Chondrocyte (in vitro differentiated cells): ENCODE data around the gene NUBPL. TPM values are rescaled to one million over a fixed set of nuclear protein-coding genes. Genes with fewer than 3 reads are reported as not detected.
A peak's percentile ranks its signal among the peaks of the same experiment; 100 is the strongest.
"Not testable (repeated sequence)": the region's sequence is repeated elsewhere in the genome, so short reads cannot be mapped to it uniquely, and the experiment has no call there.

Experiments used
- DNase-seq: peaks from one replicate; pipeline ENCODE4 v3.0.0; 2021; ENCODE audit warnings: mixed read lengths, low spot score
- H3K27ac Mint-ChIP-seq: one replicate; pipeline ENCODE4 v1.8.0; 2021; ENCODE audit warnings: mild to moderate bottlenecking, moderate library complexity, mixed read lengths; ENCODE audit not compliant: unreplicated experiment
- H3K27me3 Mint-ChIP-seq: 2 replicates; pipeline ENCODE4 v1.8.0; 2021; ENCODE audit warnings: low read depth, mixed read lengths
- H3K36me3 Mint-ChIP-seq: 2 replicates; pipeline ENCODE4 v1.8.0; 2021; ENCODE audit warnings: low read depth, mixed read lengths
- H3K4me1 Mint-ChIP-seq: 2 replicates; pipeline ENCODE4 v1.8.0; 2021; ENCODE audit warnings: low read depth, mild to moderate bottlenecking, mixed read lengths
- H3K4me3 Mint-ChIP-seq: one replicate; pipeline ENCODE4 v1.8.0; 2021; ENCODE audit warnings: mild to moderate bottlenecking, moderate library complexity, mixed read lengths; ENCODE audit not compliant: unreplicated experiment
- H3K9me3 Mint-ChIP-seq: 2 replicates; pipeline ENCODE4 v1.8.0; 2021; ENCODE audit warnings: low read depth, mixed read lengths
- CTCF ChIP-seq: fragments of 200-600 bp; sonication (generic); IDR thresholded peaks from 2 replicates; pipeline ENCODE4 v1.5.0; 2021; ENCODE audit warnings: antibody characterized with exemption, mild to moderate bottlenecking, moderate library complexity
- total RNA-seq: library from RNA; stranded (reverse); gene quantifications from 3 replicates; pipeline ENCODE4 v1.2.1, GENCODE V29; 2021

Gene NUBPL
- total RNA-seq, 1 donor from 2014 or later = 9.8 TPM

GRCh38 chr14:31886156-31886835 lies 325.1 kb downstream of the NUBPL start:
- no peak for DNase-seq
- peaks cover 33% of the 10 kb centered on the region for H3K4me1 Mint-ChIP-seq
- no peak for TF ChIP-seq CTCF
- no peaks in the 10 kb centered on the region for H3K9me3 Mint-ChIP-seq
- no peaks in the 10 kb centered on the region for H3K36me3 Mint-ChIP-seq
- H3K27ac Mint-ChIP-seq = peak overlapping the region; percentile 42
- H3K27me3 Mint-ChIP-seq = no peaks in the 10 kb centered on the region
- H3K4me3 Mint-ChIP-seq = no peak overlapping the region

GRCh38 chr14:31887929-31888580 lies 326.9 kb downstream of the NUBPL start:
- no peak for TF ChIP-seq CTCF
- Mint-ChIP-seq H3K27ac (no peak overlapping the region), H3K36me3 (no peaks in the 10 kb centered on the region), H3K4me3 (no peak overlapping the region), H3K4me1 (peaks cover 38% of the 10 kb centered on the region), H3K9me3 (no peaks in the 10 kb centered on the region), H3K27me3 (no peaks in the 10 kb centered on the region)
- no peak for DNase-seq

GRCh38 chr14:31889297-31889696 lies 328.1 kb downstream of the NUBPL start:
- Mint-ChIP-seq H3K4me1 (peaks cover 43% of the 10 kb centered on the region), H3K27me3 (no peaks in the 10 kb centered on the region), H3K27ac (no peak overlapping the region), H3K4me3 (no peak overlapping the region), H3K9me3 (no peaks in the 10 kb centered on the region), H3K36me3 (no peaks in the 10 kb centered on the region)
- no peak for TF ChIP-seq CTCF
- no peak for DNase-seq

- H3K27ac Mint-ChIP-seq, H3K27me3 Mint-ChIP-seq, H3K9me3 Mint-ChIP-seq, H3K36me3 Mint-ChIP-seq, DNase-seq, H3K4me3 Mint-ChIP-seq: not testable (repeated sequence)
- H3K4me1 Mint-ChIP-seq = peaks cover 42% of the 10 kb centered on the region
These were observed 329.0 kb downstream of the NUBPL start for GRCh38 chr14:31890202-31890601.

DNA sequence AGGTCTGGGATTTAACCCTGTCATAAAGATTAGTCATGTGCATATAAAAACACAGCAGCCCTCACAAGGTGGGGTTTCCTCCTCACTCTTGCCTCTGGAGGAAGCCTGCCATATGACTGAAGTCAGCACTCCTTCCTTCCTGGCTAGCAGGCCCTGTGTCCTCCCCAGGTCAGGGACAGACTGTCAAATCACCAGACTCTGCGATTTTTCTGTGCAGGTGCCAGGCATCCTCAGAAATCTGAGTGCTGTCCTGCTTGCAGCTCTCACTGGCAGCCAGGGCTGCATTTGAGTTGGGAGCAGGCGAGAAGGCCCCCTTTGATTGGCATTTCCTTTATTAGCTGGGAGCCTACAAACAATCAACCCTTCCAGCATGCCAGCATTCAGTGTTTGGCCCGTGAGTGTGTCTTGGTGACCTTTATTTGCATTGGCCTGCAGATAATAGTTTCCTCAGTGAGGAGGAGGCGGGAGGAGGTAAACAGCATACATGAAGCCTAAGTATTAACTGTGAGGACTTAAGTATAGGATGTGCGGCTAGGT lies 332.1 kb downstream of the NUBPL start:
- Mint-ChIP-seq H3K4me1 (peaks cover 32% of the 10 kb centered on the region), H3K4me3 (no peak overlapping the region), H3K36me3 (no peaks in the 10 kb centered on the region), H3K9me3 (no peaks in the 10 kb centered on the region), H3K27me3 (no peaks in the 10 kb centered on the region), H3K27ac (no peak overlapping the region)
- TF ChIP-seq CTCF = no peak
- no peak for DNase-seq
